GM19023 (cell line): ENCODE data around the gene COG2.

Experiments used
- ATAC-seq: cut with Tn5 transposase; IDR thresholded peaks from one replicate; pipeline ENCODE4 v1.9.1; 2021; ENCODE audit warnings: mild to moderate bottlenecking, moderate library complexity; ENCODE audit not compliant: unreplicated experiment

COG2 gene

GRCh38 chr1:230700132-230700531, 57.9 kb downstream of the COG2 start:
- no peak for ATAC-seq

GRCh38 chr1:230701434-230701833, 59.2 kb downstream of the COG2 start:
- no peak for ATAC-seq

- no peak for ATAC-seq
These were observed 59.9 kb downstream of the COG2 start for GRCh38 chr1:230701895-230702768.

DNA sequence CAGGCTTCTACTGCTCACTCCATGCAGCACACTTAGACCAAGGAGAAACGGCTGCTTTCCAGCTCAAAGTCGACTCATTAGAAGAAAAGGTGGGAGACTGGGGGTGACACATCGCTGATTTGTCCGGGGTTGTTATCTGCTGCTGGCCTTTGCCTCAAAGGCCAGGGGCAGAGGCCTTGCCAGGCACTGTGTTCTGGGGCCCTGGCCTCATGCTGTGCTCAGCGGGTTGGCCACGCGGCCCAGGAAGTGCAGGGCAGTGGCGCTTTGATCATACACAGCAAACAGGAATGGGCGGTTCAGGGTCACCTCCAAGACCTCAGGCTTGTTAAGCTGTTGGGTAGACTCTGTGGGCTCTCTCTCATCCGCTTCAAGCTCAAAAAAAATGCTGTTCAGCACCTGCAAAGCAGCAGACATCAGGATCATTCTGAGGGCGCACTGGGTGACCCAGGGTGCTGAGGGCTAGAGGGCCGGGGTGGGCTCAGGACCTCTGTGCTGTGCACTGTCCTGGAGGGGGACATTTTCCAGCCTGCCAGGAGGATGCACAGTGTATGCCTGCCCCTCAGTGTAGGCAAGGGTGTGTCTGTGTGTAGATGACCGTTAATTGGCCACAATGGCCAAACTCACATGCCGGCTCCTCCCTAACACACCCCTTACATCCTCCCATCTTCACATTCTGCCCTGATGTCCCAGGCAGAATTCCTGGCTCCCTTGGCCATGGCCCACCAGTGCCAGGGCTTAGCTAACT, 60.8 kb downstream of the COG2 start:
- ATAC-seq = no peak

DNA sequence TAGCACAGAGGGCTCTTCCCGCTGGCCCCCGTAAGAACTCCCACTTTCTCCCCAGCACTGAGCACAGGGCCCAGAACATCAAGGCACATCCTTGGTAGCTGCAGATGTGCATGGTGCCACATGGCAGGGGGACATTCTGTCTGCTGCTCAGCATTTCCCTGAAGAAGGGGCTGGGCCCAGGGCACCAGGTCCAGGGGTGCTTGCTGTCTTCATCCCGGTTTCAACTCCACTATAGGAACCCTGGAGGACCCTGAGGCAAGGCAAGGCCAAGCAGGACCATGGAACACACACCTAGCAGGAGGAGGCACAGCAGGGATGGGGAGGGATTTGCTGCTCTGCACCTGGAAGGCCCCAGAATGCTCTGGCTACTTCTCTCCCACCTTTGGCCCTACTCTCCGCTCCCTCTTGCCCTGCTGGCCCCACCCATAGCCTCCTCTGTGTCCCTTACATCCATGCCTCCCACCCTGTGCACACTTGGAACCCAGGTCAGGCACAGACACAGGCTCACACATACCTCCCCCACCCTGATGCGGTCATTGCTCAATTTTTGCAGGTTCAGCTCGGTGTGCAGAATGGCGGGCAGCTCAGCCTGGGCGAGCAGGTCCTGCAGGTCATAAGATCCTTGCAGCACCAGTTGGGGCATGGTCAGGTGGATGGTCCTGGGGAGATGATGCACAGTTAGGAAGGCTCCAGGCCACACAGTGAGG, 61.6 kb downstream of the COG2 start:
- ATAC-seq = no peak

- no peak for ATAC-seq
These were observed 62.5 kb downstream of the COG2 start for GRCh38 chr1:230704830-230705229.

DNA sequence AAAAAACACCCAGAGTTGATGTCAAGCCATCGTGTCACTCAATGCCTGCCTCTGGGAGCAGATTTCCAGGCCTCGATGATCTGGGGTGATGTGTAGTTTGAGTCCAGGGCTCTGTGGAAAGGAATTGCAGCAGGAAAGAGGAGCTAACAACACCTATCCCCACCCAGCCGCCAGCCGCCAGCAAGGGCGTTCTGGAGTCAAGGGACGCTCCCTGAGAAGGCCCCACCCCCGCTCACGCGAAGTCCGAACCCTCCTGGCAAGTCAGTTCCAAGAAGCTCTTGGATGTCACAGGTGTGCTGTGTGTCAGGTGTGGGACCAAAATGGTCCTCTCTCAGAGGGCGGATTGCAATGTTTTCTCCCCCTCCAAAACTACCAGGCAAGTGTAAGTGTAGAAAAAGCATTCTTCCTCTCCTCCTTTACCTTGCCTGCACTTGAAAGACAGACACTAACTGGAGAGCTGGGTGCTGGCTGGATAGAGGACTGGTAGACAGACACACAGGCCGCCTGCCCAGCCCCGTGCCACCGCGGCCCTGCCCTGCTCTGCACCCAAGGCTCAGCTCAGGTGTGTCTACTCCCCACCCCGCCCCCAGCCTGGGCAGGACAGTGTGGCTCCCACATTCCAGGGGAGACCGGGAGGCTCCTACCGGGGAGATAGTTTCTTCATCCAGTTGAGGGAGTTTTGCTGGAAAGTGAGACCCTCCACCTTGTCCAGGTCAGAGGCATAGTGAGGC, 63.2 kb downstream of the COG2 start:
- ATAC-seq = no peak

DNA sequence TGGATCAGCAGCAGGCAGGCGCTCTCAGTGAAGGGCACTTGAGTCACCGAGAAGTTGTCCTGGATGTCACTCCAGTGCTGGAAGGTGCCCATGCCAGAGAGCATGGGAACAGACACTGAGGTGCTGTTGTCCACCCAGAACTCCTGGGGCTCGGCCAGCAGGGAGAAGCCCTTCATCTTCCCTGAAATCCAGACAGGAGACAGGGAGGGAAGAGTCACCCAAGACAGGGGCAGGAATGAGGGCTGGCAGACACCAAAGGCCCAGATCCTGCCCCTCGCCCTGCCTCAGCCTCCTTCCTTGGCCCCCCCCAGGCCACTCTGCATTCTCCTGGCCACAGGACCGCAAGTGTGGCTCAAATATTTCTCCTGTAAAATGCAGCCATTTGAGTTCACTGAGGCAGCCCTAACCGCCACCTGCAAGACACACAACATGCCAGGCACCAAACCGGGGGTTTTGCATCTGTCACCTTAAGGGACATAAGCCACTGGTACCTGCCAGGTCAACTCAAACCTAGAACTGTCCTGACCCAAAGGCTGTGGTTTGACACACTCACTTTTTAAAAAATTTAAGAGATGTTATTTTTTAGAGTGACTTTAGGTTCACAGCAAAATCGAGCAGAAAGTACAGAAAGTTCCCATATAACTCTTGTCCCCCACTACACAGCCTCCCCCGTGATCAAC, 63.9 kb downstream of the COG2 start:
- ATAC-seq = no peak

DNA sequence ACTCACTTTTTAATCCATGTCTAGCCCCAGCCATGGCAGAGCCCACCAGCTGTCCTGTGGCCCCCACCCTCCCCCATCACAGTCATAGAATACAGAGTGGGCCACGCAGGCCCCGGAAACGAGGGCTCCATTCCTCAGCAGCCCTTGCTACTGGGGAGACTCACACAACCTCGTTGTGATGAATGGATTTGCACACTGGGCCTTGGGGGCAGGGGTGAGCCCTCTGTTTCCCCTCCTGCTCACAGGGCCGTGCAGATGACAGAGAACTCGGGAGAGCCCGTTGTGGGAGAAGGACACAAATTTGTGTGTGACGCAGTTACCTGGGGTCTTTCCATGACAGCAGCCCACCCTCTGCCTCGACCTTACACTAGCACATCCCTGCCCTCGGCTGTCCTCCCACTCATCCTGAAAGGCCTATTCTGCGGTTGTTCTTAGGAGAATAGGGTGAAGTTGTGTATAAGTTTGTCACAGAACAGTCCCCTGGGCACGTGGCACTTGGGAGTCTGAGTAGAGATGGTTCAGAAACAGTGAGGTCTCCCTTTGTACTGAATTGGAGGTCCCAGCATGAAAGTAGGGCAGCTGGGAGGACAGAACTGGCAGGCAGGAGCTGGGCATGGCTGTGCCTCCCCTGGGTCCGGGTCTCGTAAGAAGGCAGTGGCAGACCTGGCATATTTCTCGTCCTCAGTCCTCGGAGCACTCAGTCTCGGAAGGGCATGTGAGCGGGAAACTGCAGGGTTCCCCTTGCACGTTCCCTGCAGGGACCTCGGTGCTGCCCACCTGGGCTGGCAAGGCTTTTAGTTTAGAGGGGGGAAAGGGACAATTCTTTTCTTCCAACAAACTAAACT, 64.8 kb downstream of the COG2 start:
- ATAC-seq = no peak

- no peak for ATAC-seq
These were observed 65.7 kb downstream of the COG2 start for GRCh38 chr1:230707732-230708630.

GRCh38 chr1:230708631-230709580, 66.6 kb downstream of the COG2 start:
- ATAC-seq = no peak

- no peak for ATAC-seq
These were observed 67.6 kb downstream of the COG2 start for GRCh38 chr1:230709619-230710542.

DNA sequence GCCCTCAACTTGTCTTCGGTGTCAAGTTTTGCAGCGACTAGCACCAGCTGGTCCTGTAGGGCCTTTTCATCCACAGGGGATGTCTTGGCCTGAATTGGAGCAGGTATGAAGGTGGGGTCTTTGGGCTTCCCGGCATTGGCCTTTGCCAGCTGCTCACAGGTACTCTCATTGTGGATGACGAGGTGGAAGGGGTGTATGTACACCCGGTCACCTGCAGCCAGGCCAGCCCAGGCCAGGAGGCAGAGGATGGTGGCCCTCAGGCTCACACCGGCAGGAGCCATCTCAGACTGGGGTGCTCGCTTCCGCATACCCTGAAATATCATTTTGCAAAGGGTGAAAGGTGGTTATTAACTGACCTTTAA, 68.2 kb downstream of the COG2 start:
- ATAC-seq = no peak

DNA sequence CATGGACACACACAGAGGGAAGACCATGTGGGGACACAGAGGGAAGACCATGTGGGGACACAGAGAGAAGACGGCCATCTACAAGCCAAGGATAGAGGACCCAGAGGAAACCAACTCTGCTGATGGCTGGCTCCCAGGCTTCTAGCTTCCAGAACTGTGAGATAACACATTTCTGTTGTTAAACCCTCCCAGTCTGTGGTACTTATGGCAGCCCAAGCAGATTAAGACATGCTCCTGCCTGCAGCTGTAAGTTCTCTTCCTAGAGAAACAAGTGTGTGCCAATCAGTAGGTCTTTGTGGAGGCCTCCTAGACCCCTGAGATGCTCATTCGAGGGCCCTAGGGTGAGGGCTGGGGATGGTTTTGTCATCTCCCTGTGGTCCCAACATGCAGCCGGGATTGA, 69.0 kb downstream of the COG2 start:
- ATAC-seq = no peak

GRCh38 chr1:230712470-230712942, 70.2 kb downstream of the COG2 start:
- no peak for ATAC-seq

- no peak for ATAC-seq
These were observed 70.9 kb downstream of the COG2 start for GRCh38 chr1:230713138-230713537.
